ENCODE results near the gene CYP2D6. TPM values are rescaled to one million over a fixed set of nuclear protein-coding genes. Genes with fewer than 3 reads are reported as not detected.

The CYP2D6 gene
- total and polyA plus RNA-seq, 2 of the 13 experiments (the other 11 are each of a cell fraction or from before 2014, with no cell fraction given): 1.0 to 3.7 TPM

- TF ChIP-seq HNRNPK (IDR thresholded peaks at IDR 0.05; ENCODE audit: low read depth, low read length, poor library complexity, severe bottlenecking): no peak
- TF ChIP-seq ZNF430 (CRISPR knock-in tag; IDR thresholded peaks at IDR 0.05): no peak; the same call in 1 of the 2 replicates
- TF ChIP-seq, protein P1, sequence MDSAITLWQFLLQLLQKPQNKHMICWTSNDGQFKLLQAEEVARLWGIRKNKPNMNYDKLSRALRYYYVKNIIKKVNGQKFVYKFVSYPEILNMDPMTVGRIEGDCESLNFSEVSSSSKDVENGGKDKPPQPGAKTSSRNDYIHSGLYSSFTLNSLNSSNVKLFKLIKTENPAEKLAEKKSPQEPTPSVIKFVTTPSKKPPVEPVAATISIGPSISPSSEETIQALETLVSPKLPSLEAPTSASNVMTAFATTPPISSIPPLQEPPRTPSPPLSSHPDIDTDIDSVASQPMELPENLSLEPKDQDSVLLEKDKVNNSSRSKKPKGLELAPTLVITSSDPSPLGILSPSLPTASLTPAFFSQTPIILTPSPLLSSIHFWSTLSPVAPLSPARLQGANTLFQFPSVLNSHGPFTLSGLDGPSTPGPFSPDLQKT (CRISPR knock-in tag; IDR thresholded peaks at IDR 0.05; ENCODE audit: borderline replicate concordance): no peak
- peak; percentile 74 for TF ChIP-seq ZSCAN31 (CRISPR knock-in tag; IDR thresholded peaks at IDR 0.05; ENCODE audit: low read depth)
- peak; percentile 91 for TF ChIP-seq ZSCAN21 (CRISPR knock-in tag; IDR thresholded peaks at IDR 0.05; ENCODE audit: borderline replicate concordance)
- TF ChIP-seq KLF9 (CRISPR knock-in tag; IDR thresholded peaks at IDR 0.05; ENCODE audit: low read depth): no peak
- 0 out of 2 replicates have a peak, but pooled peaks have one; percentile 22 for TF ChIP-seq ZFP41 (CRISPR knock-in tag; IDR thresholded peaks at IDR 0.05; ENCODE audit: borderline replicate concordance)
- peak; percentile 57; the same call in 1 of the 2 replicates for TF ChIP-seq AKAP8 (CRISPR knock-in tag; IDR thresholded peaks at IDR 0.05)
- TF ChIP-seq ZNF577 (CRISPR knock-in tag; IDR thresholded peaks at IDR 0.05; ENCODE audit: borderline replicate concordance, low read depth): no peak
- no peak for TF ChIP-seq NFE2 (CRISPR knock-in tag; IDR thresholded peaks at IDR 0.05)
- TF ChIP-seq NR2F6 (IDR thresholded peaks at IDR 0.05): no peak
- TF ChIP-seq NR2F6 (CRISPR knock-in tag; IDR thresholded peaks at IDR 0.05): peak; percentile 78; the same call in 1 of the 2 replicates
- TF ChIP-seq ZNF512 (CRISPR knock-in tag; IDR thresholded peaks at IDR 0.05): no peak; the same call in 1 of the 2 replicates
- peak; percentile 54; the same call in 1 of the 2 replicates for TF ChIP-seq ZBTB14 (CRISPR knock-in tag; IDR thresholded peaks at IDR 0.05)
- no peak for TF ChIP-seq PAX8 (CRISPR knock-in tag; IDR thresholded peaks at IDR 0.05; ENCODE audit: borderline replicate concordance)
- no peak for TF ChIP-seq ZNF724P (CRISPR knock-in tag; IDR thresholded peaks at IDR 0.05; ENCODE audit: borderline replicate concordance)
- TF ChIP-seq CREB1 (IDR thresholded peaks at IDR 0.05): peak; percentile 74
- TF ChIP-seq CREB1 (CRISPR knock-in tag; IDR thresholded peaks at IDR 0.05): peak; percentile 70
- no peak for TF ChIP-seq PHB2 (IDR thresholded peaks at IDR 0.05; ENCODE audit: partially characterized antibody)
- TF ChIP-seq DPF2 (CRISPR knock-in tag; IDR thresholded peaks at IDR 0.05; ENCODE audit: borderline replicate concordance, low read depth): no peak
- no peak for TF ChIP-seq ZNF530 (CRISPR knock-in tag; IDR thresholded peaks at IDR 0.05; ENCODE audit: low read depth)
- no peak for TF ChIP-seq MXD3 (CRISPR knock-in tag; IDR thresholded peaks at IDR 0.05)
- TF ChIP-seq, protein P2, sequence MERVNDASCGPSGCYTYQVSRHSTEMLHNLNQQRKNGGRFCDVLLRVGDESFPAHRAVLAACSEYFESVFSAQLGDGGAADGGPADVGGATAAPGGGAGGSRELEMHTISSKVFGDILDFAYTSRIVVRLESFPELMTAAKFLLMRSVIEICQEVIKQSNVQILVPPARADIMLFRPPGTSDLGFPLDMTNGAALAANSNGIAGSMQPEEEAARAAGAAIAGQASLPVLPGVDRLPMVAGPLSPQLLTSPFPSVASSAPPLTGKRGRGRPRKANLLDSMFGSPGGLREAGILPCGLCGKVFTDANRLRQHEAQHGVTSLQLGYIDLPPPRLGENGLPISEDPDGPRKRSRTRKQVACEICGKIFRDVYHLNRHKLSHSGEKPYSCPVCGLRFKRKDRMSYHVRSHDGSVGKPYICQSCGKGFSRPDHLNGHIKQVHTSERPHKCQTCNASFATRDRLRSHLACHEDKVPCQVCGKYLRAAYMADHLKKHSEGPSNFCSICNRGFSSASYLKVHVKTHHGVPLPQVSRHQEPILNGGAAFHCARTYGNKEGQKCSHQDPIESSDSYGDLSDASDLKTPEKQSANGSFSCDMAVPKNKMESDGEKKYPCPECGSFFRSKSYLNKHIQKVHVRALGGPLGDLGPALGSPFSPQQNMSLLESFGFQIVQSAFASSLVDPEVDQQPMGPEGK (CRISPR knock-in tag; IDR thresholded peaks at IDR 0.05): peak; percentile 10; the same call in 1 of the 2 replicates
- peak; percentile 86; the same call in 1 of the 2 replicates for TF ChIP-seq CAMTA2 (CRISPR knock-in tag; IDR thresholded peaks at IDR 0.05; ENCODE audit: borderline replicate concordance)
Measured at GRCh38 chr22:42090596-42091454, 39.8 kb downstream of the CYP2D6 start, which contains the start of gene NDUFA6 (continued).

Measured in HepG2 (cell line).